HG03066 (cell line): Measurements from ENCODE around the gene INTS15.

ENCODE experiments used
- ATAC-seq: cut with Tn5 transposase; IDR thresholded peaks from one replicate; pipeline ENCODE4 v1.9.1; 2021; ENCODE audit warnings: low read depth; ENCODE audit not compliant: unreplicated experiment

Gene INTS15

DNA sequence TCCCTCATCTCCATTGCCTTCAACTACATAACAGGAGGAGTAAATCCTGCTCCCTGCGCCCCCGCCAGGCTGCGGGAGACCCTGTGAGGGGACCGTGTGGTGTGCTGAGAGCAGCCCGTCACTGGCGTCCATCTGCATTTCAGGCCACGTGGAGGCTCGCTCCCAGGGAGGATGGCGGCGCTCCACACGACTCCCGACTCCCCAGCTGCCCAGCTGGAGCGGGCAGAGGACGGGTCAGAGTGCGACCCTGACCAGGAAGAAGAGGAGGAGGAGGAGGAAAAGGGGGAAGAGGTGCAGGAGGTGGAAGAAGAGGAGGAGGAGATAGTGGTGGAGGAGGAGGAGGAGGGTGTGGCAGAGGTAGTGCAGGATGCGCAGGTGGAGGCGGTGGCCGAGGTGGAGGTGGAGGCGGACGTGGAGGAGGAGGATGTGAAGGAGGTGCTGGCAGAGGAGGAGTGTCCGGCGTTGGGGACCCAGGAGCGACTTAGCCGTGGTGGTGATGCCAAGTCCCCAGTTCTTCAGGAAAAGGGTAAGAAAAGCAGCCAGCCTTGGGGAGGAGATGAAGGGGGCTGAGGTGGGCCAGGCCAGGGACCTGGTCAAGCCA is 52.5 kb downstream of the INTS15 start:
- ATAC-seq: no peak

DNA sequence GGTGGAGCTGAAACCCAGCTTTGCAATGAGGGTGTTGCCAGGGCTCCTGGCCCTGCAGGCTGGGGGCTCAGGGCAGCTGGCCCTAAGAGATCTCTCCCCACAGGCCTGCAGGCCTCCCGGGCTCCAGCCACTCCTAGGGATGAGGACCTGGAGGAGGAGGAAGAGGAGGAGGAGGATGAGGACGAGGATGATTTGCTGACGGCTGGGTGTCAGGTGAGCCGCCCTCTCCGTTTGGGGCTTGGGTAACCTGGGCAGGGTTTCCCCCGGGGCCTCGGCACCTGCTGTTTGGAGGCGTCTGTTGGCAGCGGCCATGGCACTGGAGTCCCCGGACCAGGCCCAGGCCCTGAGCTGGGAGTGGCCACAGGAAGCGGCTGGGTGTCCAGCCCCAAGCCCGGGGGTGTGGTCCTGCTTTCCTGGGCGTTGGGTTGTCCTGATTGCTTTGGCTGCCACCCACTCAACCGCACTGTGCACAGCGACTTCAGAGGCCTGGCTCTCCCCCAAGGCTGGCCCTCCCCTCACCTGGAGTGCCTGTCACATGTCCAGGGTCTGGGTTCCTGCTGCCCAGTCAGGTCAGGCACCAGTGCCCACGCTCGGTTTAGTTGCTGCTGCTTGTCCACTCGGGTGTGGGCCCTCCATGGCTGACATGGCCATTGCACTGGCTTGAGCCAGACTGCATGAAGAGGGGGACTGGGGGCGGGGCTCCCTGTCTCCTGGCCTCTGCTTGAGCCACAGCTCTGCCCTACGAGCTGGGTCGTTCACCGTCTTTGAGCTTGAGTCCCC is 53.2 kb downstream of the INTS15 start:
- ATAC-seq: no peak

GRCh38 chr7:6643915-6644625 is 54.2 kb downstream of the INTS15 start:
- no peak for ATAC-seq

GRCh38 chr7:6644728-6645127 is 54.9 kb downstream of the INTS15 start:
- no peak for ATAC-seq

GRCh38 chr7:6646465-6646864 is 56.6 kb downstream of the INTS15 start:
- no peak for ATAC-seq

GRCh38 chr7:6647080-6647479 is 57.3 kb downstream of the INTS15 start:
- no peak for ATAC-seq

DNA sequence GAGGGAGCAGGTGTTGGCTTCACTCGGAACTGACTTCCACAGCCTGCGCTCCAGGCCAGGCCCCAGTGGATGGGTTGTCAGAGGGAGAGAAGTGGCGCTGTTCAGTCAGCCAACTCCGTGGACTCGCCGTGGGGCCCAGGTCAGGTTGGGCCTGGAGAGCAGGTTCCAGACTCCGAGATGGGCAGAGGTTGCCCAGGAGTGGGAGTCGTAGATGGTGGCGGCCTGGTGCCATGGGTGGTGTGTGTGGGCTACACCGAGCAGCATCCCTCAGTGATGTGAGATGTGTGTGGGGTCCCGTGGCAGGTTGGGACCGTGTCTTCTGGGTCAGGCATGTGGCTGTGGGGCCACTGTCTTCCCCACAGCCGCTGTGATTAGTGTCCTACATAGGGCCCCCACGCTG is 57.7 kb downstream of the INTS15 start:
- ATAC-seq: no peak

GRCh38 chr7:6648066-6648814 is 58.4 kb downstream of the INTS15 start:
- ATAC-seq: no peak

GRCh38 chr7:6648815-6649104 is 58.9 kb downstream of the INTS15 start:
- ATAC-seq: no peak

- ATAC-seq: no peak
These were observed 59.6 kb downstream of the INTS15 start for GRCh38 chr7:6649241-6649961.

DNA sequence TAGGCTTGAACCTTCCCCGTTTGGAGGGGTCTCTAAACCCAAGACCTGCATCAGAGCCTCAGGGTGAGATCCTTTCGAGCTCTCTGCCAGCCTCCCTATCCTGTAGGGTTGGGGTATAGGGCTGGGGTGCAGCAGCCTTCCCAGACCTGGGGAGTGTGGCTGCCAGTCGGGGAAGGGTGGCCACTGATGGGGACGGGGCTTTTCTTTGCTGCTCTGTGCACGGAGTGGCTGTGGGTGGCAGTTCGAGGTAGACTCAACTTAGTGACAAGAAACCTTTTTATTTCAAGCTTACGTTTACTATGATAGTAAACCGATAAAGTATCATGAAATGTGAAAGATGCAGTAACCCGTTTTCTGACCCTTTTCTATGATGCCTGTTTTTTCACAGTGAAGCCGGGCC is 60.3 kb downstream of the INTS15 start:
- ATAC-seq: no peak

- ATAC-seq: no peak
These were observed 60.7 kb downstream of the INTS15 start for GRCh38 chr7:6650521-6651011.

- no peak for ATAC-seq
These were observed 62.1 kb downstream of the INTS15 start for GRCh38 chr7:6651851-6652445.

GRCh38 chr7:6652446-6653011 is 62.7 kb downstream of the INTS15 start:
- ATAC-seq: no peak

DNA sequence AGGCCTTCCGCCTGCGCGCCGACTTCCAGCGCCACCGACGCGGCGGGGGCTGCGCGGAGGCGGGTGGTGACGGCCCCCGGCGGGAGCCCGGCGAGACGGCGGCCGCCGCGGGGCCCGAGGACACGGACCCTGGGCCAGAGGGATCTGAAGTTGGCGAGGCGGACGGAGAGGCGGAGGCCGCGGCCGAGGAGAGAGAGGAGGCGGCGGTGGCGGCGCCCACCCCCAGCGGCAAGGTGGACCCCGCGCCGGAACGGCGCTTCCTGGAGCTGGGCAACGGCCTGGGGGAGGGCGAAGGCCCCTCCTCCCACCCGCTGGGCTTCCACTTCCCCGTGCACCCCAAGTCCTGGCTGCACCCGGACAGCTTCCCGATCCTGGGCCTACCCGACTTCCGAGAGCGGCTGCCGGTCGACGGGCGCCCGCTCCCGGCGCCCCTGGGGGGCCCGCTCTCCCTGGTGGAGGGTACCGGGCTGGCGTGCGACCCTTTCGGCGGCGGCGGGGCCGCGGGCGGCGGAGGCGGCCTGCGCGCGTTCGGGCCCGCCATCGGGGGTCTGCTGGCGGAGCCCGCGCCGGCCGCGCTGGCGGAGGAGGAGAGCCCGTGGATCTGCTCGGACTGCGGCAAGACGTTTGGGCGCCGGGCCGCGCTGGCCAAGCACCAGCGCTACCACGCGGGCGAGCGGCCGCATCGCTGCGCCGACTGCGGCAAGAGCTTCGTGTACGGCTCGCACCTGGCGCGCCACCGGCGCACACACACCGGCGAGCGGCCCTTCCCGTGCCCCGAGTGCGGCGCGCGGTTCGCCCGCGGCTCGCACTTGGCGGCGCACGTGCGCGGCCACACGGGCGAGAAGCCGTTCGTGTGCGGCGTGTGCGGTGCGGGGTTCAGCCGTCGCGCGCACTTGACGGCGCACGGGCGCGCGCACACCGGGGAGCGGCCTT is 63.5 kb downstream of the INTS15 start:
- no peak for ATAC-seq

DNA sequence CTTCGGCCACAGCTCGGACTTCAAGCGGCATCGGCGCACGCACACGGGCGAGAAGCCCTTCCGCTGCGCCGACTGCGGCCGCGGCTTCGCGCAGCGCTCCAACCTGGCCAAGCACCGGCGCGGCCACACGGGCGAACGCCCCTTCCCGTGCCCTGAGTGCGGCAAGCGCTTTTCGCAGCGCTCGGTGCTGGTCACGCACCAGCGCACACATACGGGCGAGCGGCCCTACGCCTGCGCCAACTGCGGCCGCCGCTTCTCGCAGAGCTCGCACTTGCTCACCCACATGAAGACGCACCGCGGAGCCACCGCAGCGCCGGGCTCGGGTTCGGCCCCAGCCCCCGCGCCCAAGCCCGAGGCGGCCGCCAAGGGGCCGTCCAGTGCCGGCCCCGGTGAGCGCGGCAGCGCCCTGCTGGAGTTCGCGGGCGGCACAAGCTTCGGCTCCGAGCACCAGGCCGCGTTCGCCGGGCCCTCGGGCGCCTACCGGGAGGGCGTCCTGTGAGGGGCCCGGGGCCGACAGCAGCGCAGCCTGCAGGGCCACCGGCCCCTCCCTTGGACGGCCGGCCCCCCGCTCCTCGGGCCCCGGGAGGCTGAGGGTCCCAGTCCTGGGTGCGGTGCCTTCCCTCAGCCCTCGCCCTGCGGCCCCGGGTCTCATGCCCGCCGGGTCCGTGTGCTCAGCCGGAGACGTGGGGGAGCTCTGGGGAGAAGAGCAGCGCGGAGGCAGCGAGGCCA is 64.5 kb downstream of the INTS15 start:
- no peak for ATAC-seq

GRCh38 chr7:6654842-6655610 is 65.2 kb downstream of the INTS15 start:
- no peak for ATAC-seq
